HG03095 (cell line): Measurements from ENCODE around the gene SLC39A6.
A peak's percentile ranks its signal among the peaks of the same experiment; 100 is the strongest.
"Not testable (repeated sequence)": the region's sequence is repeated elsewhere in the genome, so short reads cannot be mapped to it uniquely, and the experiment has no call there.

Experiments used
- ATAC-seq: cut with Tn5 transposase; IDR thresholded peaks from one replicate; pipeline ENCODE4 v1.9.1; 2021; ENCODE audit warnings: moderate library complexity; ENCODE audit not compliant: unreplicated experiment

The SLC39A6 gene

GRCh38 chr18:36101943-36102342, 27.2 kb downstream of the SLC39A6 start:
- no peak for ATAC-seq

- ATAC-seq = no peak
Measured at GRCh38 chr18:36099311-36099710, 29.8 kb downstream of the SLC39A6 start.

- no peak for ATAC-seq
Measured at GRCh38 chr18:36096955-36097354, 32.2 kb downstream of the SLC39A6 start.

DNA sequence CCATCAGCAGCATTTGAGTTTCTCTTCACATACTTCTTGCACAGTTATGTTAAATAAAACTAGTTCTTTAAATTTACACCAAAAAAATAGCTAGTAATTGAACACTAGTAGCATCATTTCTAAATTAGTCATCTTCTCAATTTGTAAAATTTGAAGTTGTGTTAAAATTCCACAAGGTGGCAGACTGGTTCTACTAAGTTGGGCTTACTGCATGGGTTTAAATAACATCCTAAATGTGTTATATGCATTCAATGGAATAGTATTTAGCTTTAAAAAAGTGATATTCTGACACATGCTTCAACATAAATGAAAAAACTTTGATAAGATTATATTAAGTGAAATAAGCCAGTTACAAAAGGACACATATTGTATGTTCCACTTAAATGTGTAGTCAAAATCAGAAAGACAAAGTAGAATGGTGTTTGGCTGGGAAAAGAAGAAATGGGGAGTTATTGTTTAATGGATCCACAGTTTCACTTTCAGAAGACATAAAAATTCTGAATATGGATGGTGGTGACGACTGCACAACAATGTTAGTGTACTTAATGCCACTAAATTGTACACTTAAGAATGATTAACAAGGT, 33.1 kb downstream of the SLC39A6 start:
- ATAC-seq = no peak

DNA sequence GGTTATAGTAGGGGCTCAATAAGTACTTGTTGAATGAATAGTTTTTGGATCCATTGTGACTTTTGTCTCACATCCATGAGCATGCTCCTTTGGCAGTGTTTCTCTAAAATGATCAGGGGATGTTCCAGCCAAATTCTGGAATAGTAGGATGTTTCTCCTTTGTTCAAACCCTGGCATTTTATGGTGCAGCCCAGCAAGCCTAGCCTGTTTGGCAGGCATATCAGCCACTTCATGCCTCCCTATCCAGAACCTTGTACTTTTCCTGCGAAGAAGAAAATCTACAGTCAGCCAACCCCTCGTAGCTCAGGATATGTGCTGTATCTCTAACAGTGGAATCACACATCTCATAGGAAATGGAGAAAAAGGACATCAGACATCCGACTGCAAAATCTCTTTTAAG, 34.7 kb downstream of the SLC39A6 start:
- no peak for ATAC-seq

- not testable (repeated sequence) for ATAC-seq
Measured at GRCh38 chr18:36092116-36092515, 37.0 kb downstream of the SLC39A6 start.

- no peak for ATAC-seq
Measured at GRCh38 chr18:36089001-36089400, 40.1 kb downstream of the SLC39A6 start.

DNA sequence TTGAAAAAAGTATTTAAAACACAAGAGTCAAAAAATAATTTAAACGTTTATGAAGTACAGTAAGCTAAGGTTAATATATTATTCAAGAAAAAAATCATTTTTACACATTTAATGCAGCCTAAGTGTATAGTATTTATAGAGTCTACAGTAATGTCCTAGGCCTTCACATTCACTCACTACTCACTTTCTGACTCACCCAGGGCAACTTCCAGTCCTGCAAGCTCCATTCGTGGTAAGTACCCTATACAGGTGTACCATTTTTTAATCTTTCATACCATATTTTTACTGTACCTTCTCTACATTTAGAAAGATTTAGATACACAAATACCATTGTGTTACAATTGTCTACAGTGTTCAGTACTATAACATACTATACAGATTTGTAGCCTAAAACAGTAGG, 40.9 kb downstream of the SLC39A6 start:
- no peak for ATAC-seq

DNA sequence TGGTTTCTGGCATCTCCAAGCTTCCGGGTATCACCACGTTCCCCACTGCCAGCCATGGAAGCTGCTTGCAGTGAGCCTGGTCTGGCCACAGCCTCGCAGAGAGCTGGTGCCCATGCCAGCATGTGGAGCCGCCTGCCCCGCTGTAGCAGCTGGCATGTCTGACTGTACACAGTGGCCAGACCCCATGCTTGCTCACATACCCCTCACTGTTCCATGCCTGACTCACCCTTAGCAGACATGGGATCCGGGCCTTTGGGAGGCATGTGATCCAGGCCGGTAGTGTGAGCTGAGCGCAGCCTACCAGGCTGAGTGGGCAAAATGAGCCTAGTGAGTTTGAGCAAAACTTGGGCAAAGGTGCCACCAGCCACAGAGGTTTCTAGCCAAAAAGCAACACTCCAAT, 43.0 kb downstream of the SLC39A6 start:
- no peak for ATAC-seq

- no peak for ATAC-seq
Measured at GRCh38 chr18:36085195-36085594, 43.9 kb downstream of the SLC39A6 start.

DNA sequence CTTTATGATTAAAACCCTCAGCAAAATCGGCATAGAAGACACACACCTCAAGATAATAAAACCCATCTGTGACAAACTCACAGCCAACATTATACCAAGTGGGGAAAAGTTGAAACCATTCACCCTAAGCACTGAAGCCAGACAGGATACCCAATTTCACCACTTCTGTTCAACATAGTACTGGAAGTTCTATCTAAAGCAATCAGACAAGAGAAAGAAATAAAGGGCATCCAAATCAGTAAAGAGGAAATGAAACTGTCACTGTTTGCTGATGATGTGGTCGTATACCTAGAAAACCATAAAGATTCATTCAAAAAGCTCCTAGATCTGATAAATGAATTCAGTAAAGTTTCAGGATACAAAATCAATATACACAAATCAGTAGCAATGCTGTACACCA, 45.4 kb downstream of the SLC39A6 start:
- no peak for ATAC-seq

DNA sequence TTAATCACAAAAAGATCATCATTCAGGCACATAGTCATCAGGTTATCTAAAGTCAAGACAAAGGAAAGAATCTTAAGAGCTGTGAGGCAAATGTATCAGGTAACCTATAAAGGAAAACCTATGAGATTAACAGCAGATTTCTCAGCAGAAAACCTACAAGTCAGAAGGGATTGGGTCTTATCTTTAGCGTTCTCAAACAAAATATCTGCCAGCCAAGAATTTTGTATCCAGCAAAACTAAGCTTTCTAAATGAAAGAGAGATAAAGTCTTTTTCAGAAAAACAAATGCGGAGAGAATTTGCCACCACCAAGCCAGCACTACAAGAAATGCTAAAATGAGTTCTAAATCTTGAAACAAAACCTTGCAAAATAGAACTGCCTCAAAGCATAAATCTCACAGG, 48.0 kb downstream of the SLC39A6 start:
- ATAC-seq = not testable (repeated sequence)

- no peak for ATAC-seq
Measured at GRCh38 chr18:36078751-36079529, 50.2 kb downstream of the SLC39A6 start.

- ATAC-seq = not testable (repeated sequence)
Measured at GRCh38 chr18:36077764-36078163, 51.4 kb downstream of the SLC39A6 start.

DNA sequence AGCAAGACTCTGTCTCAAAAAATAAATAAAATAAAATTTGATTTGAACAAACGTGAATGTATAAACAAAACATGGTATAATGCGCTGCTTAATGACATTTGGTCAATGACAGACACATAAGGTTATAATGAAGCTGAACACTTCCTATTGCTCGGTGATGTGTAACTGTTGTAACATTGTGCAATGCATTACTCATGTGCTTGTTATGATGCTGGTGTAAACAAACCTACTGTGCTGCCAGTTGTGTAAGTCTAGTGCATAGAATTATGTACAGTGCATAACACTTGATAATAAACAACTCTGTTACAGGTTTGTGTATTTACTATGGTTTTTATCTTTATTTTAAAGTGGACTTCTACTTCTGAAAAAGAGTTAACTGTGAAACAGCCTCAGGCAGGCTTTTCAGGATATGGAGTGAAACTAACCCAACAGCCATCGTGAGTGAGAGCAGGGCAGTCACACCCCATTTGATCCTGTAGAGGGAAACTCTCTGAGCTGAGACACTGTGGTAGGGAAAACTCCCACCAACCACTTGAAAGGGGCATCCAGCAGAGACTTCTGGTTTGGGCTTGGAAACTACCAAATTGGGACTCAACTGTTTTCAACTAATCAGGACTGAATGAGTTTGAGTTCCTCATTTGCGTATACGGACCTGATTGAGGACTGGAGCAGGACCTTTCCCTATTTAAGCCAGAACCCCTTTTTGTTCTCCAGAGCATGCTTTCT, 53.1 kb downstream of the SLC39A6 start:
- ATAC-seq = no peak

DNA sequence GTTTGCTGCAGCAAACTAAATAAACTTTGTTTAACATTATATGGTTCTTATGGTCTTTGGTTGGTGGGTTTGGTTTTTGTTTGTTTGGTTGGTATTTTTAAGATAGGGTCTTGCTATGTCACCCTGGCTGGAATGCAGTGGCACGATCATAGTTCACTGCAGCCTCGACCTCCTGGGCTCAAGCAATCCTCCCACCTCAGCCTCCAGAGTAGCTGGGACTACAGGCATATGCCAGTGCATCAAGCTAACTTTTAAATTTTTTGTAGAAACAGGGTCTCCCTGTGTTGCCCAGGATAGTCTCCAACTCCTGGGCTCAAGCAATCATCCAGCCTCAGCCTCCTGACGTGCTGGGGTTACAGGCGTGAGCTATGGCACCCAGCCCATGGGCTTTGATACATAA, 54.7 kb downstream of the SLC39A6 start:
- no peak for ATAC-seq

DNA sequence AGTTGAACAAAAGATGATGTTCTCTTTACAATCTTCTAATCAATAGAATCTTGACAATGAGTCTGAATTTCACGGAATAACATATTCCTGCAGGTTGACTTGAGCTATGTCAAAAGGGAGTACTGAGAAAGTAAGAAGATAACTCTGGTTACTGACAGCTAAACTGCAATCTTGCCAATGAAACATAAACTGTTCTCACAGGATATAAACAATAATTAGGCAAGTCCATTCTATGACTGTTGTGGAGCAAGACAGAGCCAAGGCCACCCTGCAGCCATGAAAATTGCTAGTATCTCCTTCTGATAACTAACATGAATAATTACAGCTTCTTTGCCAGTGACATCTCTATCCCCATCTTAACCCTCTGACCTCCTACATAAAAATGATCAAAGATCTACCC, 55.5 kb downstream of the SLC39A6 start:
- no peak for ATAC-seq

DNA sequence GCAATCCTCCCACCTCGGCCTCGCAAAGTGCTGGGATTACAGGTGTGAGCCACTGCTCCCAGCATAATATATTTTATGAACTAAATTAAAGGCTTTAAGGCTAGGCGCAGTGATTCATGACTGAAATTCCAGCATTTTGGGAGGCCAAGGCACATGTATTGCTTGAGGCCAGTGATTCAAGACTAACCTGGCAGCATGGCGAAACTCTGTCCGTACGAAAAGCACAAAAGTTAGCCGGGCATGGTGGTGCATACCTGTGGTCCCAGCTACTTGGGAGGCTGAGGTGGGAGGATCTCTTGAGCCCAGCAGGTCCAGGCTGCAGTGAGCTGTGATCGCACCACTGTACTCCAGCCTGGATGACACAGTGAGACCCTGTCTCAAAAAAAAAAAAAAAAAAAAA, 56.7 kb downstream of the SLC39A6 start:
- not testable (repeated sequence) for ATAC-seq

GRCh38 chr18:36067055-36067957, 61.8 kb downstream of the SLC39A6 start, which contains the start of gene RPRD1A:
Gene RPRD1A (minus strand): TSS chr18:36067559. CDS start chr18:36067404, 155 bp downstream.
- peak; percentile 96 for ATAC-seq

DNA sequence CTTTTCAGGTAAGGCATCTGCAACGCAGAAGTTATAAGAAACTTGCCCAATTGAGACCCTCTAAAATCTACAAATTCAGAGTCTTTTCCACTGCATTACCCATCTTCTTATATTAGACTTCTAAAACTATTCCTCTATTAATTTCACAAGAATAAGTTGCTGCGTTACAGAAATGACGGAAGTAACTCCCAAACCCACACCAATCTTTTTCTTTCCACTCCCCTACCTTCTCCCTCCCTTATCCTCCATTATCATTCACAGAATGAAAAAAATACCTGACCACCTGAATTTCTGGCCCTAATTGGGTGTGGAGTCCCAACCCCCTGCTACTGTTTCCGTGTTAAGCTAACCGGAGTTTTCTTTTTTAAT, 62.5 kb downstream of the SLC39A6 start:
- ATAC-seq = no peak

DNA sequence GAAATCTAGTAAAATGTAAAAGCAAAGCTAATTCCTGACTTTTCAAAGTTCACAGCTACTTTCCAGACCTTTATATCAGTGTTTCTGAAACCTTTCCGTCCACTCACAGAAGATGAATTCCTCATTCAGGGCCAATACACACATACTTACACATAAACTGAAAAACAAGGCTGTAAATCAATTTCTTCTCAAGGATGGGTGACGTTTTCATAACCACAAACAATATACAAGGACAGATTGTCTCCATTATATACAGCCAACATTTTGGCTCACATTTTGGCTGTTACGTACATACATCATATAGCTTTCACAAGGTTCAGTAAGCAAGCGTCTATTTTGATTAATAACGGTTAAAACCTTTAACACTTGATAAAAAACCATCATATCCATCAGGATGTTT, 63.1 kb downstream of the SLC39A6 start:
- ATAC-seq = no peak
